Measurements from ENCODE around the gene TSPAN1.

DNA sequence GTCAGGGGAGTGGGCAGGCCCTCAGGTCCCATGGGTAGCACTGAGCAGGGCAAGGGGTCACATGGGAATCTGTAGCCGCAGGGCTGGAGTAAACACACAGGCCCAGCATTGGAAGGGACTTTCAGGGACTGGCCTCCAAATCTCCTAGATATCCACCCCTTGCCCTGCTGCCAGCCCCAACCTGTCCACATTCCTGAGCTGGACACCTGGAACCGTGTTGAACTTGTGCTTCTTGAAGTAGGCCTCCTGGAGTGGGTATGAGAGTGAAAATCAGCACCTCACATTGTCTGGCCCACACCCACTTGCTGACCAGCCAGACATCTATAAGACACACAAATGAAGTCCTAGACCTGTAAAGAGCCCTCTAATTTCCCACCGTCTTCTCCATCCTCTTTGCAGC, 15.7 kb downstream of the TSPAN1 start:
- TF ChIP-seq, protein P1, sequence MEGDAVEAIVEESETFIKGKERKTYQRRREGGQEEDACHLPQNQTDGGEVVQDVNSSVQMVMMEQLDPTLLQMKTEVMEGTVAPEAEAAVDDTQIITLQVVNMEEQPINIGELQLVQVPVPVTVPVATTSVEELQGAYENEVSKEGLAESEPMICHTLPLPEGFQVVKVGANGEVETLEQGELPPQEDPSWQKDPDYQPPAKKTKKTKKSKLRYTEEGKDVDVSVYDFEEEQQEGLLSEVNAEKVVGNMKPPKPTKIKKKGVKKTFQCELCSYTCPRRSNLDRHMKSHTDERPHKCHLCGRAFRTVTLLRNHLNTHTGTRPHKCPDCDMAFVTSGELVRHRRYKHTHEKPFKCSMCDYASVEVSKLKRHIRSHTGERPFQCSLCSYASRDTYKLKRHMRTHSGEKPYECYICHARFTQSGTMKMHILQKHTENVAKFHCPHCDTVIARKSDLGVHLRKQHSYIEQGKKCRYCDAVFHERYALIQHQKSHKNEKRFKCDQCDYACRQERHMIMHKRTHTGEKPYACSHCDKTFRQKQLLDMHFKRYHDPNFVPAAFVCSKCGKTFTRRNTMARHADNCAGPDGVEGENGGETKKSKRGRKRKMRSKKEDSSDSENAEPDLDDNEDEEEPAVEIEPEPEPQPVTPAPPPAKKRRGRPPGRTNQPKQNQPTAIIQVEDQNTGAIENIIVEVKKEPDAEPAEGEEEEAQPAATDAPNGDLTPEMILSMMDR (IDR thresholded peaks at IDR 0.05), result no peak
- no peak for TF ChIP-seq POLR2AphosphoS5 (IDR thresholded peaks at IDR 0.05)
- TF ChIP-seq POLR2A (IDR thresholded peaks at IDR 0.05), result no peak
- no peak for TF ChIP-seq EP300 (IDR thresholded peaks at IDR 0.05)
